ENCODE data around the gene KIDINS220. TPM values are rescaled to one million over a fixed set of nuclear protein-coding genes. Genes with fewer than 3 reads are reported as not detected.
A peak's percentile ranks its signal among the peaks of the same experiment; 100 is the strongest.

KIDINS220 gene
- total RNA-seq, 1 experiment from 2014 or later = 27.7 TPM

DNA sequence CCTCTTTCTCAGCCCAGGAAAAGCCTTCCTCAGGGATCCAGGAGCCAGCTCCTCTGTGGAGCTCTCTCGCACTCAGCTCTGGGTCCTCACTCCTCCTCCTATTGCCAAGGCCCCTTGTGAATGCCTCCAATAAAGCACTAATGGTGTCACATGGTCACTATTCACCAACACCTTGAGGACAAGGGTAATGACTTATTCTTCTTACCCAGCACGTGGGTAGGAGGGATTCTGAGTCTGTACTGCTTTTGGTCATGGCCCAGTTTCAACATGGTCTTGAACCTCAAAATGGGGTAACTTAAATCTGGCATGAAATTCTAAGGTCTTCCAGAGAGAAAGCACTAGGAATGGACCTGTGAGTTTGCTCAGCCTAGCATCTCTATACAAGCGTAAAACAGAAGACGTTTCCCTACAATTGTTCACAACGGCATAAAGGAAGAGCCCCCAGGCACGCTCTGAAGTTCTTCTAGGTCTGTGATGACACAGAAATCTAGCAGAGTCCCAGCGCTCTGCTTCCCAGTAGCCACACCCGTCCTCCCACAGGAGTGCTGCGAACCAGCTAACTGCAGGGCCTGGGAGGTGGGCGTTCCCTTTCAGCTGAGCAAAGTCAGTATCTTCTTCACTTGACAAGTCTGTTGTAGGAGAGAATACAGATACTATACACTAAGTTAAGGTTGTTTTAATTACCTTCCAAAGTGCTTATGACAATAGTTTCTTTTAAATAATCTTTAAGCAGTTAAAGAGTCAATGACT lies 14.6 kb upstream of the KIDINS220 start:
- DNase-seq (ENCODE audit: low read depth) = no peak

- no peak for DNase-seq (ENCODE audit: low read depth)
Observed at GRCh38 chr2:8850845-8851487, 13.6 kb upstream of the KIDINS220 start.

GRCh38 chr2:8849327-8849726 lies 11.9 kb upstream of the KIDINS220 start:
- peak; percentile 25 for DNase-seq (ENCODE audit: low read depth)

DNA sequence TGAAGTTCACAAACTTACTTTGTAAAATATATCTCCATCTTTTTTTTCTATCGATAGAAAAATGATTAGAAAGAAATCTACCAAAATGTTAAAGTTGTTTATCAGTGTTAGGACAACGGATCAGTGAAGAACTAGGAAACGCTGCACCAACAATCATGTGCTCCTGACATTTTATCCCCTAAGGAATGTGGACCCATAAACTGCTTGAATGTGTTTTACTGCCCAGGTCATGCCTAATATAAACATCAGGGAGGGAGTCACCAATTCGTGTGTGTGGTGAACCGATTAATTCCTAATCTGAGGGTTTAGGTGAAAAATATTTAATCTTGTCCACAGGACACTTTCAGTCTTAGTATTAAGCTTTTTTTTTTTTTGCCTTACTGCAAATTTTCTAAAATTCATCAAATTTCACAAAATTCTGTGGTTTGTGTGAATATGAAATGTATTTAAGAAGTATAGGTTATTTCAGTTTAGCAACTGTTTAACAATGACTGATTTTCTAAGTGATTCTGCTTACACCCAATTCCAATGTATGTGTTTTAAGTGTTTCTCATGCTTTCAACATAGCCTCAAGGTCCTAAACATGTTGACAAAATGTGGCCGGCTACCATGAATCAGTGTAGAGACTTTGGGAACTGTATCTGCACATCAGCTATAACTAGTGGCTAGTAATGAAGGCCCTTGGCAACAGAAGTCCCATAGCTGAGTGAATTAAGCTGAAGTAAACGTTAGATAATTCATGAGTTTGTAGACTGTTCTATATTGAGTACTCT lies 11.1 kb upstream of the KIDINS220 start:
- DNase-seq (ENCODE audit: low read depth) = no peak

GRCh38 chr2:8847400-8847799 lies 10.0 kb upstream of the KIDINS220 start:
- DNase-seq (ENCODE audit: low read depth) = no peak

DNA sequence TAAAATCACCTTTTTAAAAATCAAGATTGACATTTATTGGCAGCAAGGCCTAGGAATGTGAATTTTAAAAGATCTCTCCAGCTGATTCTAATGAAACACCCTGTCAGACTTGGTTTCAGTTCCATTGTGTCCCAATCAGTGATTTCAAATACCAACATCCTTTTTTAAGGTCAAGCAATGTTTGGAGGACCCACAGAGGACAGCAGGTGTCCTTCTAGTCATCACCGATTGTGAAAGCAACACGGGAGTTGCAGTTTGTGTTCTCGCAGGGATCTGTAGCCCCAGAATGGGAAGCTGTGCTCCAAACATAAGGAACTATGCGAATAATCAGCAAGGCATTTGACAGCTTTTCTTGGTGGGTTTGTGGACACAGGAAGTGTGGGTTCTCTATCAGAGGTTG lies 4.5 kb upstream of the KIDINS220 start:
- no peak for DNase-seq (ENCODE audit: low read depth)

- DNase-seq (ENCODE audit: low read depth) = no peak
Observed at GRCh38 chr2:8840475-8841091, 3.2 kb upstream of the KIDINS220 start.

- no peak for DNase-seq (ENCODE audit: low read depth)
Observed at GRCh38 chr2:8839189-8839965, 2.0 kb upstream of the KIDINS220 start.

DNA sequence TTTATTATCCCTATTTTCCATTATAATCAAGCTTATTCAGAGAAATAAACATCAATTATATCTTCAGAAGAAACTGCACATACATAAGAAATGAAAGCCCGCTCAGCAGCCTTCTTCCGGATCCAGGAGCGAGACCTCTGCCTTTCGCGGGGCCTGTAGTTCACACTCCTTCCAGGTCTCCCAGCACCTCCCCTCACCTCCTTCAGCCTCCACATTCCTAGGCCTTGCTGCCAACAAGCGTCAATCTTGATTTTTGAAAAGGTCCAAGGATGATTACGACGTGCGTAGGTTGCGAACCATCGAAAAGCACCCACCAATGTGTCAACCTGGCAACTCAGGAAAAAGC lies 355 bp upstream of the KIDINS220 start:
- DNase-seq (ENCODE audit: low read depth) = no peak

DNA sequence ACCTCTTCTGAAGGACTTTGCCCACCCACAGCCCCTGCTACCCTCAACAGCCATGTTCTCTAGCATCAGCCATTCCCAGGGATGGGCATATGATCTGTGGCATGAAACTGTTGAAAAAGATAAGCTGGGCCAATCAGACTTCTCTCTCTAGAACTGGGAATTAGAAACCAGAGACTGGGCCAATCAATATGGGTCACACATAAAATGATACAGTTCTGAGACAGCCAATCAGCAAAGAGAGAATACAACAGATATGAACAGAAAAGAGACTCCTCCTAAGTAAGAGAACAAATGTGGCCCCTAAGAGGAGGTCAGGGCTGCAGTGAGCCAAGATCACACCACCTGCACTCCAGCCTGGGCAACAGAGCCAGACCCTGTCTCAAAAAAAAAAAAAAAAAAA lies 2.1 kb downstream of the KIDINS220 start:
- no peak for DNase-seq (ENCODE audit: low read depth)

DNA sequence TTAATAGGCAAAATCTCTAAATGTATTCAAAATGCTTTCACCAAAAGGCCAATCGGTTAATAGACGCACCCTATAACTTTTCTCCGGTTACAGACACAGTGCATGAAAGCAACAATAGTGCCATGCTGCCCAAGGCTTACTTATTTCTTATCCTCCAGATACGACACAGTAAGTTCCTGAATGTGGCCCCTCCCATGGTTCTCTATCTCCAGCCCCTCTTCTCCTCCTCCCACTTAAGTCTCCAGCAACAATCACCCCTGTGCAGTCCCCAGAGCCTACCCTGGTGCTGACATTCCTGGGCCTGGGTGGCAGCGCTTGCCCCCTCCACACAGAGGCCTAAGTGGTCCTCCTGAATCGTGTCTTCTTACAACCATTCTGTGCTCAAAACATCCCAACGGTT lies 3.6 kb downstream of the KIDINS220 start:
- no peak for DNase-seq (ENCODE audit: low read depth)

GRCh38 chr2:8831516-8831915 lies 5.9 kb downstream of the KIDINS220 start:
- DNase-seq (ENCODE audit: low read depth) = no peak

DNA sequence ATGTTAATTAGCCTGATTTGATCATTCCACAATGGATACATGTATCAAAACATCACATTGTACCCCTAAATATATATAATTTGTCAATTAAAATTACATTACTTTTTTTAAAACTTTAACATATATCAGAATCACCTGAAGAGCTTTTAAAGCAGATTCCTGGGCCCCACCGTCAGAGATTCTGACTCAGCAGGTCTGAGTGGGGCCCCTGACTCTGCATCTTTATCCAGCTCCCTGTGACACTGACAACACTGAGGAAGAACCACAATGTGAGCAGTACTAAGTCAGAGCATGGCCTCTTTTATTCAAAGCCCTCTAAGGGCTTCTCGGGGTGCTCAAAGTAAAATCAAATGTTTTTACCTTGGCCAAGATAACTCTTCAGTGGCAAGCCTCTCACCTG lies 9.7 kb downstream of the KIDINS220 start:
- DNase-seq (ENCODE audit: low read depth) = no peak

GRCh38 chr2:8822218-8822617 lies 15.2 kb downstream of the KIDINS220 start:
- DNase-seq (ENCODE audit: low read depth) = no peak

GRCh38 chr2:8821276-8822217 lies 15.9 kb downstream of the KIDINS220 start:
- DNase-seq (ENCODE audit: low read depth) = no peak

- no peak for DNase-seq (ENCODE audit: low read depth)
Observed at GRCh38 chr2:8819948-8820347, 17.5 kb downstream of the KIDINS220 start.

DNA sequence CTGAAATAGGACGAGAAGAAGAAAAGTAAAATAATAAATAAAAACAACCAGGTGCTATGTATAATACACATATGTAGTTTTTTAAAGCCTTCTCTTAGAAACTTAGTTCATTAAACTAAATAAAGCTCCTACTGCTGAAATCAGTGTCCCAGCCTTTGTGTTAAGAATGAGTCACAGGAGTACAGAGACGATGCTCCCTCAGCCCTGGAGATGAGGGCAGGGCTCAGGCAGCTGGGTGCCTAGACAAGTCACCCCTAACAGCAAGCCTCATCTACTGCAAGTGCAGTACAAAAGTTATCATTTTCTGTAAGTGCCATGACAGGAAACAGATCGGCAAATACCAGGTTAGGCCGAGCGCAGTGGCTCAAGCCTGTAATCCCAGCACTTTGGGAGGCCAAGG lies 18.2 kb downstream of the KIDINS220 start:
- peak; percentile 48 for DNase-seq (ENCODE audit: low read depth)

GRCh38 chr2:8817221-8817620 lies 20.2 kb downstream of the KIDINS220 start:
- DNase-seq (ENCODE audit: low read depth) = no peak

DNA sequence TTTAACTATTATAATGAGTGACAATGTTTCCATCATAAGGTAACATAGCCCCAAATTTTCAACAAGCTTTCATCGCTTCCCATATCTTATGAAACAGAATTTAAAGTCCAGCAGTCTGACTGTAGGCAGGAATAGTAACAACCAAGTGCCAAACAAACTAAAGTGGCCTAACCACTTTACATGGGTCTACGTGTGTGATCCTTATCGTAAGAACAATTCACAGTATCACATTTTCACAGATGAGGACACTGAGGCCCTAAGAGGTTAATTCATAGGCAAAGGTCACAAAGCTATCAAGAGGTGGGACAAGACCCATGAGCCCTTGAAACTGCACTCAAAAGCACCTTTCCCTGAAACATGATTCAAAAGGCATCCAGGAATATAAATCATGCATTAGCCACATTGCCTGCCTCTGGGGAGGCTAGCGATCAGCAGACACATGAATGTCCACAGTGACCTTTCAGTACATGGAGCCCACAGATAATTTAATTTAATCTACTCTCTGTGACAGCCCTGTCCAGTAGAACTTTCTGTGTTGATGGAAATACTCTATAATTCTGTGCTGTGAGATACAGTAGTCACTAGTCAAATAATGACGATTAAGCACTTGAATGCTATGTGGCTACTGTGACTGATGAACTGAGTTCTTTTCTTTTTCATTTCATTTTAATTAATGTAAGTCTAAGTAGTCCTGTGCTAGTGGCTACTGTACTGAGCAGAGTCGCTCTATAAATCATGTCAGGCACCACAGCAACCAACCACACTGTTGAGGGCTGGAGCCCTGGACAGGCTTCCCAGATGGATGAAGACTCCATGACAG lies 30.3 kb downstream of the KIDINS220 start:
- no peak for DNase-seq (ENCODE audit: low read depth)
